B cell (primary cell): ENCODE data around the gene FBXO10. TPM values are rescaled to one million over a fixed set of nuclear protein-coding genes. Genes with fewer than 3 reads are reported as not detected.

Experiments
- ATAC-seq: fragments of 200-7000 bp; cut with Tn5 transposase; one replicate; pipeline ENCODE4 v1.10.0; 2021; ENCODE audit warnings: low read depth, mild to moderate bottlenecking, moderate number of reproducible peaks, moderate library complexity
- CTCF ChIA-PET: fragments of 350-600 bp; sonication (Branson Sonifier 250); formaldehyde crosslinking; loops from one replicate; lab custom pipeline; 2021; ENCODE audit warnings: antibody characterized with exemption, inconsistent platforms; lab: Charles Lee
- POLR2A ChIA-PET: fragments of 350-600 bp; sonication (Branson Sonifier 250); formaldehyde crosslinking; loops from one replicate; lab custom pipeline; 2021; ENCODE audit warnings: antibody characterized with exemption; lab: Charles Lee
- DNase-seq: peaks from one replicate; pipeline ENCODE4 v3.0.0; 2013
- H2AFZ ChIP-seq: 2 replicates; pipeline ENCODE4 v1.6.1; 2012; ENCODE audit warnings: mild to moderate bottlenecking, low read depth, low read length; ENCODE audit not compliant: insufficient read depth, poor library complexity, severe bottlenecking
- H3K27ac ChIP-seq, 2 donors: 1 replicate in 1 of 2; 2 replicates in 1 of 2; pipeline ENCODE4 v1.5.1; 2012 to 2013; ENCODE audit warnings: low read length in 2 of 2, mild to moderate bottlenecking in 2 of 2, moderate library complexity in 1 of 2
- H3K27me3 ChIP-seq, 4 experiments: fragments of 200-600 bp in 1 of 4; sonication (generic) in 1 of 4; replicated peaks in 1 of 4; 1 replicate in 2 of 4; 2 replicates in 2 of 4; pipeline versions ENCODE4 v1.6.1 to v1.7.0; 2013 to 2016; ENCODE audit warnings: low read length in 3 of 4, mild to moderate bottlenecking in 2 of 4, mixed read lengths in 1 of 4, moderate library complexity in 1 of 4; ENCODE audit not compliant: insufficient read depth in 4 of 4, control insufficient read depth in 3 of 4; ENCODE audit errors: control extremely low read depth in 1 of 4
- H3K36me3 ChIP-seq, 2 experiments: replicated peaks in 1 of 2; 1 replicate in 1 of 2; 2 replicates in 1 of 2; pipeline versions ENCODE4 v1.6.1 to v1.7.1; 2013; ENCODE audit warnings: low read length in 1 of 2; ENCODE audit not compliant: insufficient read depth in 2 of 2, control insufficient read depth in 1 of 2; ENCODE audit errors: control extremely low read depth in 1 of 2, extremely low read depth in 1 of 2
- H3K4me1 ChIP-seq, 2 donors: fragments of 200-600 bp in 1 of 2; sonication (generic) in 1 of 2; 1 replicate in 1 of 2; 2 replicates in 1 of 2; pipeline versions ENCODE4 v1.5.1 to v1.6.1; 2013 to 2017; ENCODE audit warnings: low read length in 2 of 2; ENCODE audit not compliant: control insufficient read depth in 2 of 2, insufficient read depth in 2 of 2
- H3K4me2 ChIP-seq: replicated peaks from 2 replicates; pipeline ENCODE3; 2012; ENCODE audit warnings: mild to moderate bottlenecking, low read depth, low read length; ENCODE audit not compliant: poor library complexity, severe bottlenecking
- H3K4me3 ChIP-seq, 5 experiments: fragments of 200-600 bp in 1 of 5; sonication (generic) in 1 of 5; 1 replicate in 3 of 5; 2 replicates in 2 of 5; pipeline versions ENCODE4 v1.5.1 to v1.7.0; 2011 to 2016; ENCODE audit warnings: low read length in 4 of 5, mild to moderate bottlenecking in 4 of 5, low read depth in 2 of 5, control low read depth in 1 of 5, moderate library complexity in 1 of 5; ENCODE audit not compliant: insufficient read depth in 1 of 5; ENCODE audit errors: control extremely low read depth in 1 of 5, extremely low read depth in 1 of 5
- H3K79me2 ChIP-seq: fragments of 200-600 bp; sonication (generic); one replicate; pipeline ENCODE4 v1.6.0; 2016; ENCODE audit warnings: low read length; ENCODE audit not compliant: control insufficient read depth, insufficient read depth
- H3K9ac ChIP-seq: fragments of 200-600 bp; sonication (generic); 2 replicates; pipeline ENCODE4 v1.6.1; 2017; ENCODE audit warnings: mild to moderate bottlenecking, low read length, moderate library complexity
- H3K9me3 ChIP-seq, 3 donors: one replicate each; pipeline versions ENCODE4 v1.6.1 to v1.7.1; 2013; ENCODE audit warnings: low read length in 2 of 3; ENCODE audit not compliant: control insufficient read depth in 2 of 3, insufficient read depth in 1 of 3; ENCODE audit errors: control extremely low read depth in 1 of 3
- H4K20me1 ChIP-seq: 2 replicates; pipeline ENCODE4 v1.6.0; 2012; ENCODE audit warnings: mild to moderate bottlenecking, low read length; ENCODE audit not compliant: insufficient read depth, control insufficient read depth, poor library complexity, severe bottlenecking
- H3K27ac Mint-ChIP-seq: one replicate; pipeline ENCODE4 v1.8.0; 2021; ENCODE audit warnings: mixed read lengths
- H3K27me3 Mint-ChIP-seq: one replicate; pipeline ENCODE4 v1.8.0; 2021; ENCODE audit warnings: mixed read lengths
- H3K4me1 Mint-ChIP-seq: one replicate; pipeline ENCODE4 v1.8.0; 2021; ENCODE audit warnings: mixed read lengths
- H3K4me3 Mint-ChIP-seq: one replicate; pipeline ENCODE4 v1.8.0; 2021; ENCODE audit warnings: mixed read lengths
- H3K9me3 Mint-ChIP-seq: one replicate; pipeline ENCODE4 v1.8.0; 2022; ENCODE audit warnings: mixed read lengths; ENCODE audit not compliant: insufficient read depth
- EZH2 ChIP-seq: IDR thresholded peaks from 2 replicates; pipeline ENCODE4 v1.6.1; 2012; ENCODE audit warnings: borderline replicate concordance, low read depth, mild to moderate bottlenecking, moderate library complexity, low read length; ENCODE audit not compliant: insufficient read depth, poor library complexity, severe bottlenecking
- WGBS: methylation state at CpG from one replicate; pipeline ENCODE4 v1.1.5; 2013; ENCODE audit warnings: missing lambda C conversion rate; ENCODE audit not compliant: insufficient coverage; 5-methylcytosine and 5-hydroxymethylcytosine counted together
- intact Hi-C: fragments of 100-400 bp; cut with micrococcal nuclease; formaldehyde crosslinking; loops from one replicate; pipeline ENCODE4 v1.10.0; 2022
- polyA plus RNA-seq: library from polyadenylated mRNA; depleted of rRNA; stranded (reverse); fragments of >200 nt; gene quantifications from 2 replicates; pipeline ENCODE4 v1.2.3, GENCODE V29; 2012
- total RNA-seq, 2 donors: library from RNA; stranded (reverse); fragments of 120-200 nt in 1 of 2; gene quantifications; 1 replicate in 1 of 2; 2 replicates in 1 of 2; pipeline versions ENCODE4 v1.2.3 to v1.2.4, GENCODE V29; 2013 to 2022
- TF ChIP-seq, protein P1 (sequence below): fragments of 200-600 bp; IDR thresholded peaks from one replicate; pipeline ENCODE4 v1.8.0; 2022; ENCODE audit warnings: antibody characterized with exemption, mild to moderate bottlenecking

Gene FBXO10
- total and polyA plus RNA-seq, 2 donors (not counting 1 experiment from before 2014, with no cell fraction given) = 18.6 to 67.3 TPM

DNA sequence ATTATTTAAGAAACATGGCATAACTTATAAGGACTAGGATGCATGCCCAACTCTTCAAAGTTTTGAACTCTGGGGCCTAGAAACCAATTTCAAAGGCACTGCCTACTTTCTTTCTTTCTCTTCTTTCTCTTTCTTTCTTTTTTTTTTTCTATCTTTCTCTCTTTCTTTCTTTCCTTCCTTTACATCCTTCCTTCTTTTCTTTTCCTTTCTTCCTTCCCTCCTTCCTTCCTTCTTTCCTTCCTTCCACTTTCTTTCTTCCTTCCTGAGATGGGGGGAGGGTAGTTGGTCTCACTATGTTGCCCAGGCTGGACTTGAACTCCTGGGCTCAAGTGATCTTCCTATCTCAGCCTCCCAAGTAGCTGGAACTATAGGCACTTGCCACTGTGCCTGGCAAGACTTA, 32.1 kb upstream of the FBXO10 start:
- H3K27ac Mint-ChIP-seq = no peak overlapping the region

DNA sequence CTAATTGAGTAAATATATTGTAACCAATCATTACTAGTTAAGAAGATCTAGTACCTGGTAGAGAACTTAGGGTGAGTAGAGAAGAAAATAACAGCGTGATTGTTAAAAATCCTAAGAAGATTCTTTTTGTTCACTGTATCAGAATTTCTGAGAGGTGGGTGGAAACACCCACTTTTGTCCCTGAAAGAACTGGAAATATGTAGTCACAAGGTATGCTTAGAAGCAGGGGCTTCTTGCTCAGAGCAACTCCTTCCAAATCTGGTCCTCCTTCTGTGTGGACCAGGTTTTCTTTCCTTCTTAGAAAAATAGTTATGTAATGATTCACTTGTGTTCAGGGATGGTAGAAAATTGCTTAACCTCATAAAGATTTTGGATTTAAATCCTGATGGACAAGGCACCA, 28.1 kb upstream of the FBXO10 start:
- TF ChIP-seq, protein P1, sequence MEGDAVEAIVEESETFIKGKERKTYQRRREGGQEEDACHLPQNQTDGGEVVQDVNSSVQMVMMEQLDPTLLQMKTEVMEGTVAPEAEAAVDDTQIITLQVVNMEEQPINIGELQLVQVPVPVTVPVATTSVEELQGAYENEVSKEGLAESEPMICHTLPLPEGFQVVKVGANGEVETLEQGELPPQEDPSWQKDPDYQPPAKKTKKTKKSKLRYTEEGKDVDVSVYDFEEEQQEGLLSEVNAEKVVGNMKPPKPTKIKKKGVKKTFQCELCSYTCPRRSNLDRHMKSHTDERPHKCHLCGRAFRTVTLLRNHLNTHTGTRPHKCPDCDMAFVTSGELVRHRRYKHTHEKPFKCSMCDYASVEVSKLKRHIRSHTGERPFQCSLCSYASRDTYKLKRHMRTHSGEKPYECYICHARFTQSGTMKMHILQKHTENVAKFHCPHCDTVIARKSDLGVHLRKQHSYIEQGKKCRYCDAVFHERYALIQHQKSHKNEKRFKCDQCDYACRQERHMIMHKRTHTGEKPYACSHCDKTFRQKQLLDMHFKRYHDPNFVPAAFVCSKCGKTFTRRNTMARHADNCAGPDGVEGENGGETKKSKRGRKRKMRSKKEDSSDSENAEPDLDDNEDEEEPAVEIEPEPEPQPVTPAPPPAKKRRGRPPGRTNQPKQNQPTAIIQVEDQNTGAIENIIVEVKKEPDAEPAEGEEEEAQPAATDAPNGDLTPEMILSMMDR = no peak
- TF ChIP-seq EZH2 = no peak
- POLR2A ChIA-PET = no interaction called here
- WGBS = no CpG with 5 or more reads among the region's 1 CpG

More for the DNA sequence above, 32.1 kb upstream of the FBXO10 start:
- Mint-ChIP-seq H3K4me3 (no peak overlapping the region), H3K4me1 (no peaks in the 10 kb centered on the region), H3K9me3 (no peaks in the 10 kb centered on the region), H3K27me3 (peaks cover 31% of the 10 kb centered on the region)
- H3K4me3 ChIP-seq = no peak overlapping the region
- H3K27ac ChIP-seq = no peak overlapping the region
- H3K79me2 ChIP-seq = no peaks in the 10 kb centered on the region
- no peak overlapping the region for H2AFZ ChIP-seq
- ChIA-PET POLR2A (no interaction called here), CTCF (no interaction called here)
- ATAC-seq (no peak), DNase-seq (no peak)
- no peaks in the 10 kb centered on the region for H3K4me1 ChIP-seq
- H3K9ac ChIP-seq = no peak overlapping the region
- no peaks in the 10 kb centered on the region for H4K20me1 ChIP-seq
- intact Hi-C loops = no loop called here
- no peaks in the 10 kb centered on the region for H3K36me3 ChIP-seq
- peaks cover 0 to 13% (median 6%) of the 10 kb centered on the region in 4 experiments for H3K27me3 ChIP-seq
- no peak for TF ChIP-seq EZH2
- TF ChIP-seq, protein P1 = no peak
- no peak overlapping the region for H3K4me2 ChIP-seq
- H3K9me3 ChIP-seq = no peaks in the 10 kb centered on the region

More for the DNA sequence above, 28.1 kb upstream of the FBXO10 start:
- Histone ChIP-seq H2AFZ (no peak overlapping the region), H3K9ac (no peak overlapping the region), H3K36me3 (no peaks in the 10 kb centered on the region), H3K9me3 (no peaks in the 10 kb centered on the region), H3K27me3 (peaks cover 0 to 15% (median 6%) of the 10 kb centered on the region in 4 experiments), H3K27ac (no peak overlapping the region), H4K20me1 (no peaks in the 10 kb centered on the region), H3K79me2 (no peaks in the 10 kb centered on the region), H3K4me3 (no peak overlapping the region), H3K4me1 (no peaks in the 10 kb centered on the region), H3K4me2 (no peak overlapping the region)
- peaks cover 43% of the 10 kb centered on the region for H3K27me3 Mint-ChIP-seq
- intact Hi-C loops = no loop called here
- no peak overlapping the region for H3K4me3 Mint-ChIP-seq
- H3K4me1 Mint-ChIP-seq = no peaks in the 10 kb centered on the region
- no peak for ATAC-seq
- CTCF ChIA-PET = no interaction called here
- H3K27ac Mint-ChIP-seq = no peak overlapping the region
- DNase-seq = no peak
- H3K9me3 Mint-ChIP-seq = no peaks in the 10 kb centered on the region
